ENCODE measurements around the gene PDE4B.

DNA sequence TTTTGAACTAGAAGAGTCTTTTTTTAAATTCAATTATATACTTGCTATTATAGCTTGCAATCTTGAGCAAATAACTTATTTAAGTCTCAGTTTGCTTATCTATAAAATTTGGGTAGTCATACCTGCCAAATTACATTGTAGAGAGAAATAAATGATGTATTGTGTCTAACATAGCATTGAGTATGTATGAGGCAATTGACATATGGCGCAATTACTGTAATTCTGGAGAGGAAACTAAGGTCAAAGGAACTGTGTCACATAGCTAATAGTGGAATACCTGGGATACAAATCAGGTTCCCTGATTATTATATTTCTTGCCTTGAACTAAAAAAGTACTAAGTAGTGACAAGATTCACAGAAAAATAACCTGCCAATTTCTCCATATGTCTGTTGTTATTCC is 302.5 kb downstream of the PDE4B start:
- TF ChIP-seq CREM (IDR thresholded peaks at IDR 0.05; ENCODE audit: low read depth) (no peak), FOXP1 (CRISPR knock-in tag; IDR thresholded peaks at IDR 0.05) (no peak), SAP30 (IDR thresholded peaks at IDR 0.05; ENCODE audit: borderline replicate concordance, insufficient read depth, low read depth, low read length, poor library complexity, severe bottlenecking) (no peak), ZC3H8 (IDR thresholded peaks at IDR 0.05) (no peak), ZNF77 (CRISPR knock-in tag; IDR thresholded peaks at IDR 0.05) (no peak), ESRRA (IDR thresholded peaks at IDR 0.05; ENCODE audit: borderline replicate concordance, low read depth) (no peak)
- TF ChIP-seq, protein P1, sequence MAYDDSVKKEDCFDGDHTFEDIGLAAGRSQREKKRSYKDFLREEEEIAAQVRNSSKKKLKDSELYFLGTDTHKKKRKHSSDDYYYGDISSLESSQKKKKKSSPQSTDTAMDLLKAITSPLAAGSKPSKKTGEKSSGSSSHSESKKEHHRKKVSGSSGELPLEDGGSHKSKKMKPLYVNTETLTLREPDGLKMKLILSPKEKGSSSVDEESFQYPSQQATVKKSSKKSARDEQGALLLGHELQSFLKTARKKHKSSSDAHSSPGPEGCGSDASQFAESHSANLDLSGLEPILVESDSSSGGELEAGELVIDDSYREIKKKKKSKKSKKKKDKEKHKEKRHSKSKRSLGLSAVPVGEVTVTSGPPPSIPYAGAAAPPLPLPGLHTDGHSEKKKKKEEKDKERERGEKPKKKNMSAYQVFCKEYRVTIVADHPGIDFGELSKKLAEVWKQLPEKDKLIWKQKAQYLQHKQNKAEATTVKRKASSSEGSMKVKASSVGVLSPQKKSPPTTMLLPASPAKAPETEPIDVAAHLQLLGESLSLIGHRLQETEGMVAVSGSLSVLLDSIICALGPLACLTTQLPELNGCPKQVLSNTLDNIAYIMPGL (CRISPR knock-in tag; IDR thresholded peaks at IDR 0.05) = no peak
- TF ChIP-seq, protein P2, sequence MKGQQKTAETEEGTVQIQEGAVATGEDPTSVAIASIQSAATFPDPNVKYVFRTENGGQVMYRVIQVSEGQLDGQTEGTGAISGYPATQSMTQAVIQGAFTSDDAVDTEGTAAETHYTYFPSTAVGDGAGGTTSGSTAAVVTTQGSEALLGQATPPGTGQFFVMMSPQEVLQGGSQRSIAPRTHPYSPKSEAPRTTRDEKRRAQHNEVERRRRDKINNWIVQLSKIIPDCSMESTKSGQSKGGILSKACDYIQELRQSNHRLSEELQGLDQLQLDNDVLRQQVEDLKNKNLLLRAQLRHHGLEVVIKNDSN (CRISPR knock-in tag; IDR thresholded peaks at IDR 0.05) = no peak
- TF ChIP-seq, protein P3, sequence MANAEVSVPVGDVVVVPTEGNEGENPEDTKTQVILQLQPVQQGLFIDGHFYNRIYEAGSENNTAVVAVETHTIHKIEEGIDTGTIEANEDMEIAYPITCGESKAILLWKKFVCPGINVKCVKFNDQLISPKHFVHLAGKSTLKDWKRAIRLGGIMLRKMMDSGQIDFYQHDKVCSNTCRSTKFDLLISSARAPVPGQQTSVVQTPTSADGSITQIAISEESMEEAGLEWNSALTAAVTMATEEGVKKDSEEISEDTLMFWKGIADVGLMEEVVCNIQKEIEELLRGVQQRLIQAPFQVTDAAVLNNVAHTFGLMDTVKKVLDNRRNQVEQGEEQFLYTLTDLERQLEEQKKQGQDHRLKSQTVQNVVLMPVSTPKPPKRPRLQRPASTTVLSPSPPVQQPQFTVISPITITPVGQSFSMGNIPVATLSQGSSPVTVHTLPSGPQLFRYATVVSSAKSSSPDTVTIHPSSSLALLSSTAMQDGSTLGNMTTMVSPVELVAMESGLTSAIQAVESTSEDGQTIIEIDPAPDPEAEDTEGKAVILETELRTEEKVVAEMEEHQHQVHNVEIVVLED (CRISPR knock-in tag; IDR thresholded peaks at IDR 0.05) = no peak
- TF ChIP-seq, protein P4, sequence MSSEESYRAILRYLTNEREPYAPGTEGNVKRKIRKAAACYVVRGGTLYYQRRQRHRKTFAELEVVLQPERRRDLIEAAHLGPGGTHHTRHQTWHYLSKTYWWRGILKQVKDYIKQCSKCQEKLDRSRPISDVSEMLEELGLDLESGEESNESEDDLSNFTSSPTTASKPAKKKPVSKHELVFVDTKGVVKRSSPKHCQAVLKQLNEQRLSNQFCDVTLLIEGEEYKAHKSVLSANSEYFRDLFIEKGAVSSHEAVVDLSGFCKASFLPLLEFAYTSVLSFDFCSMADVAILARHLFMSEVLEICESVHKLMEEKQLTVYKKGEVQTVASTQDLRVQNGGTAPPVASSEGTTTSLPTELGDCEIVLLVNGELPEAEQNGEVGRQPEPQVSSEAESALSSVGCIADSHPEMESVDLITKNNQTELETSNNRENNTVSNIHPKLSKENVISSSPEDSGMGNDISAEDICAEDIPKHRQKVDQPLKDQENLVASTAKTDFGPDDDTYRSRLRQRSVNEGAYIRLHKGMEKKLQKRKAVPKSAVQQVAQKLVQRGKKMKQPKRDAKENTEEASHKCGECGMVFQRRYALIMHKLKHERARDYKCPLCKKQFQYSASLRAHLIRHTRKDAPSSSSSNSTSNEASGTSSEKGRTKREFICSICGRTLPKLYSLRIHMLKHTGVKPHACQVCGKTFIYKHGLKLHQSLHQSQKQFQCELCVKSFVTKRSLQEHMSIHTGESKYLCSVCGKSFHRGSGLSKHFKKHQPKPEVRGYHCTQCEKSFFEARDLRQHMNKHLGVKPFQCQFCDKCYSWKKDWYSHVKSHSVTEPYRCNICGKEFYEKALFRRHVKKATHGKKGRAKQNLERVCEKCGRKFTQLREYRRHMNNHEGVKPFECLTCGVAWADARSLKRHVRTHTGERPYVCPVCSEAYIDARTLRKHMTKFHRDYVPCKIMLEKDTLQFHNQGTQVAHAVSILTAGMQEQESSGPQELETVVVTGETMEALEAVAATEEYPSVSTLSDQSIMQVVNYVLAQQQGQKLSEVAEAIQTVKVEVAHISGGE (CRISPR knock-in tag; IDR thresholded peaks at IDR 0.05) = no peak
- TF ChIP-seq, protein P5, sequence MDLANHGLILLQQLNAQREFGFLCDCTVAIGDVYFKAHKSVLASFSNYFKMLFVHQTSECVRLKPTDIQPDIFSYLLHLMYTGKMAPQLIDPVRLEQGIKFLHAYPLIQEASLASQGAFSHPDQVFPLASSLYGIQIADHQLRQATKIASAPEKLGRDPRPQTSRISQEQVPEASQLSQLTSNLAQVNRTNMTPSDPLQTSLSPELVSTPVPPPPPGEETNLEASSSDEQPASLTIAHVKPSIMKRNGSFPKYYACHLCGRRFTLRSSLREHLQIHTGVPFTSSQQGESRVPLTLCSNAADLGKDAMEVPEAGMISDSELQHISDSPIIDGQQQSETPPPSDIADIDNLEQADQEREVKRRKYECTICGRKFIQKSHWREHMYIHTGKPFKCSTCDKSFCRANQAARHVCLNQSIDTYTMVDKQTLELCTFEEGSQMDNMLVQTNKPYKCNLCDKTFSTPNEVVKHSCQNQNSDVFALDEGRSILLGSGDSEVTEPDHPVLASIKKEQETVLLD (IDR thresholded peaks at IDR 0.05) = no peak
- TF ChIP-seq, protein P6, sequence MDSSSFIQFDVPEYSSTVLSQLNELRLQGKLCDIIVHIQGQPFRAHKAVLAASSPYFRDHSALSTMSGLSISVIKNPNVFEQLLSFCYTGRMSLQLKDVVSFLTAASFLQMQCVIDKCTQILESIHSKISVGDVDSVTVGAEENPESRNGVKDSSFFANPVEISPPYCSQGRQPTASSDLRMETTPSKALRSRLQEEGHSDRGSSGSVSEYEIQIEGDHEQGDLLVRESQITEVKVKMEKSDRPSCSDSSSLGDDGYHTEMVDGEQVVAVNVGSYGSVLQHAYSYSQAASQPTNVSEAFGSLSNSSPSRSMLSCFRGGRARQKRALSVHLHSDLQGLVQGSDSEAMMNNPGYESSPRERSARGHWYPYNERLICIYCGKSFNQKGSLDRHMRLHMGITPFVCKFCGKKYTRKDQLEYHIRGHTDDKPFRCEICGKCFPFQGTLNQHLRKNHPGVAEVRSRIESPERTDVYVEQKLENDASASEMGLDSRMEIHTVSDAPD (CRISPR knock-in tag; IDR thresholded peaks at IDR 0.05) = no peak
- TF ChIP-seq, protein P7, sequence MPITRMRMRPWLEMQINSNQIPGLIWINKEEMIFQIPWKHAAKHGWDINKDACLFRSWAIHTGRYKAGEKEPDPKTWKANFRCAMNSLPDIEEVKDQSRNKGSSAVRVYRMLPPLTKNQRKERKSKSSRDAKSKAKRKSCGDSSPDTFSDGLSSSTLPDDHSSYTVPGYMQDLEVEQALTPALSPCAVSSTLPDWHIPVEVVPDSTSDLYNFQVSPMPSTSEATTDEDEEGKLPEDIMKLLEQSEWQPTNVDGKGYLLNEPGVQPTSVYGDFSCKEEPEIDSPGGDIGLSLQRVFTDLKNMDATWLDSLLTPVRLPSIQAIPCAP (CRISPR knock-in tag; IDR thresholded peaks at IDR 0.05; ENCODE audit: borderline replicate concordance) = no peak
- TF ChIP-seq, protein P8, sequence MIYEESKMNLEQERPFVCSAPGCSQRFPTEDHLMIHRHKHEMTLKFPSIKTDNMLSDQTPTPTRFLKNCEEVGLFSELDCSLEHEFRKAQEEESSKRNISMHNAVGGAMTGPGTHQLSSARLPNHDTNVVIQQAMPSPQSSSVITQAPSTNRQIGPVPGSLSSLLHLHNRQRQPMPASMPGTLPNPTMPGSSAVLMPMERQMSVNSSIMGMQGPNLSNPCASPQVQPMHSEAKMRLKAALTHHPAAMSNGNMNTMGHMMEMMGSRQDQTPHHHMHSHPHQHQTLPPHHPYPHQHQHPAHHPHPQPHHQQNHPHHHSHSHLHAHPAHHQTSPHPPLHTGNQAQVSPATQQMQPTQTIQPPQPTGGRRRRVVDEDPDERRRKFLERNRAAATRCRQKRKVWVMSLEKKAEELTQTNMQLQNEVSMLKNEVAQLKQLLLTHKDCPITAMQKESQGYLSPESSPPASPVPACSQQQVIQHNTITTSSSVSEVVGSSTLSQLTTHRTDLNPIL (CRISPR knock-in tag; IDR thresholded peaks at IDR 0.05) = no peak
